Ascending aorta (tissue), 2 donors: ENCODE results near the gene SEMA3G. TPM values are rescaled to one million over a fixed set of nuclear protein-coding genes. Genes with fewer than 3 reads are reported as not detected.

Experiments
- DNase-seq, 2 donors: peaks; one replicate each; pipeline ENCODE4 v3.0.0-alpha.2; 2019; ENCODE audit warnings: low spot score in 2 of 2
- H3K27ac ChIP-seq, 2 donors: fragments of 200-600 bp; sonication (generic); one replicate each; pipeline ENCODE4 v1.5.1; 2016 to 2017; ENCODE audit warnings: mild to moderate bottlenecking in 1 of 2
- H3K27me3 ChIP-seq: fragments of 200-600 bp; sonication (generic); one replicate; pipeline ENCODE4 v1.5.1; 2017
- H3K36me3 ChIP-seq, 2 donors: fragments of 200-600 bp; sonication (generic); one replicate each; pipeline ENCODE4 v1.5.1; 2016
- H3K4me1 ChIP-seq, 2 donors: fragments of 200-600 bp; sonication (generic); one replicate each; pipeline ENCODE4 v1.5.1; 2016 to 2017; ENCODE audit warnings: mild to moderate bottlenecking in 1 of 2
- H3K4me3 ChIP-seq, 2 donors: fragments of 200-600 bp; sonication (generic); one replicate each; pipeline ENCODE4 v1.5.1; 2016 to 2017; ENCODE audit warnings: mild to moderate bottlenecking in 1 of 2
- H3K9me3 ChIP-seq, 2 donors: fragments of 200-600 bp; sonication (generic); one replicate each; pipeline ENCODE4 v1.5.1; 2016
- CTCF ChIP-seq, 3 experiments: fragments of 200-600 bp in 2 of 3; fragments of 450-650 bp in 1 of 3; sonication (generic) in 2 of 3; IDR thresholded peaks; one replicate each; pipeline ENCODE4 v1.5.1; 2016 to 2019; ENCODE audit warnings: antibody characterized with exemption in 3 of 3, mild to moderate bottlenecking in 1 of 3, moderate library complexity in 1 of 3
- intact Hi-C: fragments of 100-400 bp; cut with DNase I; formaldehyde crosslinking; loops from one replicate; pipeline ENCODE4 v1.15.1; 2023
- total RNA-seq: library from RNA; depleted of rRNA; stranded (reverse); fragments of >200 nt; gene quantifications from one replicate; pipeline ENCODE4 v1.1.0, GENCODE V29; 2016

Gene SEMA3G
- total RNA-seq, 1 donor from 2014 or later: 163 TPM

GRCh38 chr3:52473026-52473425, 28.1 kb upstream of the SEMA3G start:
- intact Hi-C loops: loop anchor here (2.0 kb wide), 1 partner anchor 64 kb away; the partner anchor contains the start of gene UQCC5
- Histone ChIP-seq H3K36me3 (peaks cover 76 to 79% of the 10 kb centered on the region in 2 donors), H3K4me3 (no peak overlapping the region), H3K4me1 (peaks cover 3 to 5% of the 10 kb centered on the region in 2 donors), H3K27ac (no peak overlapping the region), H3K9me3 (no peaks in the 10 kb centered on the region), H3K27me3 (no peaks in the 10 kb centered on the region)
- DNase-seq: no peak
- no peak for TF ChIP-seq CTCF (IDR thresholded peaks at IDR 0.05)

- no peaks in the 10 kb centered on the region for H3K9me3 ChIP-seq
- peaks cover 3 to 5% of the 10 kb centered on the region in 2 donors for H3K4me1 ChIP-seq
- H3K4me3 ChIP-seq: no peak overlapping the region
- H3K27me3 ChIP-seq: no peaks in the 10 kb centered on the region
- no peak for TF ChIP-seq CTCF (IDR thresholded peaks at IDR 0.05)
- H3K36me3 ChIP-seq: peaks cover 71 to 74% of the 10 kb centered on the region in 2 donors
- no peak overlapping the region for H3K27ac ChIP-seq
- DNase-seq: no peak
- intact Hi-C loops: loop anchor here (2.0 kb wide), 1 partner anchor 64 kb away; the partner anchor contains the start of gene UQCC5
Observed at GRCh38 chr3:52472239-52473000, 27.5 kb upstream of the SEMA3G start.

- Histone ChIP-seq H3K4me1 (peaks cover 3 to 5% of the 10 kb centered on the region in 2 donors), H3K27me3 (no peaks in the 10 kb centered on the region), H3K4me3 (no peak overlapping the region), H3K9me3 (no peaks in the 10 kb centered on the region), H3K36me3 (peaks cover 65 to 68% of the 10 kb centered on the region in 2 donors), H3K27ac (no peak overlapping the region)
- DNase-seq: peak in 1 of 2 donors; percentile 81
- TF ChIP-seq CTCF (IDR thresholded peaks at IDR 0.05): peak; percentile 59 to 68 (median 66)
- intact Hi-C loops: loop anchor here (2.0 kb wide), 1 partner anchor 65 kb away; the partner anchor contains the start of gene UQCC5
Observed at GRCh38 chr3:52471371-52472238, 26.7 kb upstream of the SEMA3G start.

- H3K9me3 ChIP-seq: no peaks in the 10 kb centered on the region
- no peak for DNase-seq
- intact Hi-C loops: no loop called here
- no peak overlapping the region for H3K4me3 ChIP-seq
- no peaks in the 10 kb centered on the region for H3K27me3 ChIP-seq
- no peak for TF ChIP-seq CTCF (IDR thresholded peaks at IDR 0.05)
- peaks cover 58 to 63% of the 10 kb centered on the region in 2 donors for H3K36me3 ChIP-seq
- peaks cover 3 to 5% of the 10 kb centered on the region in 2 donors for H3K4me1 ChIP-seq
- H3K27ac ChIP-seq: no peak overlapping the region
Observed at GRCh38 chr3:52470920-52471319, 26.0 kb upstream of the SEMA3G start.

GRCh38 chr3:52469001-52469400, 24.1 kb upstream of the SEMA3G start:
- DNase-seq: no peak
- Histone ChIP-seq H3K4me1 (peaks cover 3 to 5% of the 10 kb centered on the region in 2 donors), H3K36me3 (peaks cover 51 to 55% of the 10 kb centered on the region in 2 donors), H3K9me3 (no peaks in the 10 kb centered on the region), H3K27ac (no peak overlapping the region), H3K27me3 (no peaks in the 10 kb centered on the region), H3K4me3 (no peak overlapping the region)
- no peak for TF ChIP-seq CTCF (IDR thresholded peaks at IDR 0.05)
- intact Hi-C loops: no loop called here
